Activated CD4-positive, alpha-beta T cell treated with anti-CD3 and anti-CD28 coated beads for 36 hours (primary cell): ENCODE measurements around the gene DDX41. TPM values are rescaled to one million over a fixed set of nuclear protein-coding genes. Genes with fewer than 3 reads are reported as not detected.
A peak's percentile ranks its signal among the peaks of the same experiment; 100 is the strongest.

Experiments used
- ATAC-seq: fragments of 200-7000 bp; cut with Tn5 transposase; one replicate; pipeline ENCODE4 v1.10.0; 2021; ENCODE audit warnings: mild to moderate bottlenecking, moderate library complexity
- CTCF ChIA-PET: fragments of 350-600 bp; sonication (Branson Sonifier 250); formaldehyde crosslinking; loops from one replicate; lab custom pipeline; 2021; ENCODE audit warnings: antibody characterized with exemption; lab: Charles Lee
- POLR2A ChIA-PET: fragments of 350-600 bp; sonication (Branson Sonifier 250); formaldehyde crosslinking; loops from one replicate; lab custom pipeline; 2021; ENCODE audit warnings: antibody characterized with exemption, inconsistent platforms; lab: Charles Lee
- DNase-seq: peaks from one replicate; pipeline ENCODE4 v3.0.0-alpha.2; 2020
- H3K27ac Mint-ChIP-seq: one replicate; pipeline ENCODE4 v1.8.0; 2021; ENCODE audit warnings: mixed read lengths
- H3K27me3 Mint-ChIP-seq: one replicate; pipeline ENCODE4 v1.8.0; 2021; ENCODE audit warnings: mixed read lengths
- H3K36me3 Mint-ChIP-seq: one replicate; pipeline ENCODE4 v1.8.0; 2021; ENCODE audit warnings: low read depth, mixed read lengths
- H3K4me1 Mint-ChIP-seq: one replicate; pipeline ENCODE4 v1.8.0; 2021; ENCODE audit warnings: mixed read lengths
- H3K4me3 Mint-ChIP-seq: one replicate; pipeline ENCODE4 v1.8.0; 2021; ENCODE audit warnings: mild to moderate bottlenecking, moderate library complexity, mixed read lengths
- H3K9me3 Mint-ChIP-seq: one replicate; pipeline ENCODE4 v1.8.0; 2021; ENCODE audit warnings: low read depth, mixed read lengths
- intact Hi-C, 2 experiments: fragments of 100-400 bp; cut with DNase I in 1 of 2; cut with micrococcal nuclease in 1 of 2; formaldehyde crosslinking; loops; one replicate each; pipeline versions ENCODE4 v1.14.2 to v1.15.1; 2022 to 2024; cut with DNase I, micrococcal nuclease
- total RNA-seq, 2 experiments: library from RNA; stranded (reverse); gene quantifications; one replicate each; pipeline ENCODE4 v1.2.3, GENCODE V29; 2021

Gene DDX41
- total RNA-seq, 2 experiments from 2014 or later = 192 to 197 TPM

GRCh38 chr5:177526191-177526590 is 9.4 kb upstream of the DDX41 start:
- H3K4me3 Mint-ChIP-seq = no peak overlapping the region
- no peaks in the 10 kb centered on the region for H3K27me3 Mint-ChIP-seq
- peaks cover 10% of the 10 kb centered on the region for H3K36me3 Mint-ChIP-seq
- intact Hi-C loops = no loop called here
- DNase-seq (no peak), ATAC-seq (no peak)
- no peak overlapping the region for H3K27ac Mint-ChIP-seq
- POLR2A ChIA-PET = no interaction called here
- CTCF ChIA-PET = no interaction called here
- peaks cover 3% of the 10 kb centered on the region for H3K4me1 Mint-ChIP-seq
- no peaks in the 10 kb centered on the region for H3K9me3 Mint-ChIP-seq

GRCh38 chr5:177524941-177525655 is 8.3 kb upstream of the DDX41 start:
- ATAC-seq (no peak), DNase-seq (no peak)
- intact Hi-C loops = no loop called here
- peaks cover 4% of the 10 kb centered on the region for H3K36me3 Mint-ChIP-seq
- no peaks in the 10 kb centered on the region for H3K27me3 Mint-ChIP-seq
- H3K27ac Mint-ChIP-seq = no peak overlapping the region
- H3K4me1 Mint-ChIP-seq = peaks cover 9% of the 10 kb centered on the region
- ChIA-PET POLR2A (no interaction called here), CTCF (interaction anchor here (0.6 to 0.8 kb wide), 2 partner anchors 10 to 475 kb away, joined by 3 read pairs; no protein-coding TSS in a partner anchor)
- no peak overlapping the region for H3K4me3 Mint-ChIP-seq
- H3K9me3 Mint-ChIP-seq = no peaks in the 10 kb centered on the region

- POLR2A ChIA-PET = no interaction called here
- CTCF ChIA-PET = interaction anchor here (0.8 kb wide), 1 partner anchor 10 kb away, joined by 3 read pairs; no protein-coding TSS in a partner anchor
- ATAC-seq (no peak), DNase-seq (no peak)
- intact Hi-C loops = no loop called here
- Mint-ChIP-seq H3K9me3 (no peaks in the 10 kb centered on the region), H3K27ac (no peak overlapping the region), H3K27me3 (no peaks in the 10 kb centered on the region), H3K4me1 (peaks cover 14% of the 10 kb centered on the region), H3K4me3 (no peak overlapping the region), H3K36me3 (peaks cover 9% of the 10 kb centered on the region)
These were observed 7.8 kb upstream of the DDX41 start for GRCh38 chr5:177524539-177524900.

GRCh38 chr5:177523711-177524538 is 7.2 kb upstream of the DDX41 start:
- peaks cover 8% of the 10 kb centered on the region for H3K36me3 Mint-ChIP-seq
- no peak overlapping the region for H3K27ac Mint-ChIP-seq
- ATAC-seq (no peak), DNase-seq (no peak)
- POLR2A ChIA-PET = interaction anchor here (0.5 kb wide), 1 partner anchor 17 kb away, joined by 12 read pairs; no protein-coding TSS in a partner anchor
- H3K4me1 Mint-ChIP-seq = peaks cover 20% of the 10 kb centered on the region
- H3K27me3 Mint-ChIP-seq = no peaks in the 10 kb centered on the region
- no peaks in the 10 kb centered on the region for H3K9me3 Mint-ChIP-seq
- CTCF ChIA-PET = interaction anchor here (0.8 kb wide), 2 partner anchors 11 to 30 kb away, joined by 3 read pairs; no protein-coding TSS in a partner anchor
- intact Hi-C loops = no loop called here
- H3K4me3 Mint-ChIP-seq = no peak overlapping the region

- Mint-ChIP-seq H3K9me3 (no peaks in the 10 kb centered on the region), H3K4me3 (no peak overlapping the region), H3K36me3 (peaks cover 19% of the 10 kb centered on the region), H3K27ac (peak overlapping the region; percentile 64), H3K4me1 (peaks cover 31% of the 10 kb centered on the region), H3K27me3 (no peaks in the 10 kb centered on the region)
- intact Hi-C loops = no loop called here
- ChIA-PET CTCF (interaction anchor here (0.6 to 0.9 kb wide), 3 partner anchors 17 to 211 kb away, joined by 3 to 4 read pairs (median 3); no protein-coding TSS in a partner anchor), POLR2A (no interaction called here)
- no peak for DNase-seq
- ATAC-seq = no peak
These were observed 4.3 kb upstream of the DDX41 start for GRCh38 chr5:177520916-177521513.

GRCh38 chr5:177520271-177520670 is 3.5 kb upstream of the DDX41 start:
- no peak for ATAC-seq
- peaks cover 26% of the 10 kb centered on the region for H3K36me3 Mint-ChIP-seq
- CTCF ChIA-PET = interaction anchor here (0.9 kb wide), 1 partner anchor 118 kb away, joined by 3 read pairs; no protein-coding TSS in a partner anchor
- intact Hi-C loops = no loop called here
- POLR2A ChIA-PET = no interaction called here
- H3K4me1 Mint-ChIP-seq = peaks cover 38% of the 10 kb centered on the region
- H3K4me3 Mint-ChIP-seq = no peak overlapping the region
- peak overlapping the region; percentile 64 for H3K27ac Mint-ChIP-seq
- H3K9me3 Mint-ChIP-seq = no peaks in the 10 kb centered on the region
- H3K27me3 Mint-ChIP-seq = no peaks in the 10 kb centered on the region
- DNase-seq = no peak

GRCh38 chr5:177519463-177520235 is 2.9 kb upstream of the DDX41 start:
- Mint-ChIP-seq H3K4me3 (peak overlapping the region; percentile 28), H3K27me3 (no peaks in the 10 kb centered on the region), H3K27ac (peak overlapping the region; percentile 60), H3K36me3 (peaks cover 33% of the 10 kb centered on the region), H3K9me3 (no peaks in the 10 kb centered on the region), H3K4me1 (peaks cover 45% of the 10 kb centered on the region)
- DNase-seq (no peak), ATAC-seq (no peak)
- CTCF ChIA-PET = interaction anchor here (1.1 kb wide), 2 partner anchors 18 to 72 kb away, joined by 3 read pairs; partner anchors contain the start of gene TMED9
- intact Hi-C loops = loop anchor here in 1 of 2 experiments (5.0 kb wide), 2 partner anchors 117 to 633 kb away; partner anchors contain the start of genes NHP2 and PFN3
- POLR2A ChIA-PET = interaction anchor here (1.1 kb wide), 1 partner anchor 8 kb away, joined by 3 read pairs; no protein-coding TSS in a partner anchor

- H3K27ac Mint-ChIP-seq = peak overlapping the region; percentile 96
- H3K9me3 Mint-ChIP-seq = no peaks in the 10 kb centered on the region
- POLR2A ChIA-PET = interaction anchor here (0.6 to 0.7 kb wide), 2 partner anchors 14 to 18 kb away, joined by 3 read pairs; partner anchors contain the start of gene PDLIM7
- CTCF ChIA-PET = interaction anchor here (0.6 to 1.3 kb wide), 12 partner anchors 8 to 206 kb away, joined by 3 to 8 read pairs (median 4); partner anchors contain the start of gene B4GALT7
- H3K4me1 Mint-ChIP-seq = peaks cover 48% of the 10 kb centered on the region
- no peaks in the 10 kb centered on the region for H3K27me3 Mint-ChIP-seq
- H3K4me3 Mint-ChIP-seq = peak overlapping the region; percentile 98
- ATAC-seq (no peak), DNase-seq (no peak)
- intact Hi-C loops = loop anchor here in 1 of 2 experiments (5.0 kb wide), 2 partner anchors 113 to 637 kb away; partner anchors contain the start of genes NHP2 and PFN3
- peaks cover 68% of the 10 kb centered on the region for H3K36me3 Mint-ChIP-seq
These were observed 1.2 kb downstream of the DDX41 start for GRCh38 chr5:177515580-177515979.

GRCh38 chr5:177514541-177514940 is 2.2 kb downstream of the DDX41 start:
- ChIA-PET CTCF (interaction anchor here (0.6 kb wide), 2 partner anchors 20 to 334 kb away, joined by 3 to 4 read pairs; no protein-coding TSS in a partner anchor), POLR2A (no interaction called here)
- H3K9me3 Mint-ChIP-seq = no peaks in the 10 kb centered on the region
- H3K27me3 Mint-ChIP-seq = no peaks in the 10 kb centered on the region
- H3K4me1 Mint-ChIP-seq = peaks cover 43% of the 10 kb centered on the region
- intact Hi-C loops = no loop called here
- no peak for DNase-seq
- ATAC-seq = no peak
- H3K4me3 Mint-ChIP-seq = no peak overlapping the region
- peaks cover 72% of the 10 kb centered on the region for H3K36me3 Mint-ChIP-seq
- no peak overlapping the region for H3K27ac Mint-ChIP-seq

GRCh38 chr5:177513500-177513899 is 3.3 kb downstream of the DDX41 start:
- peaks cover 35% of the 10 kb centered on the region for H3K4me1 Mint-ChIP-seq
- no peaks in the 10 kb centered on the region for H3K9me3 Mint-ChIP-seq
- no peaks in the 10 kb centered on the region for H3K27me3 Mint-ChIP-seq
- POLR2A ChIA-PET = no interaction called here
- intact Hi-C loops = no loop called here
- ATAC-seq (no peak), DNase-seq (no peak)
- peaks cover 71% of the 10 kb centered on the region for H3K36me3 Mint-ChIP-seq
- CTCF ChIA-PET = no interaction called here
- H3K27ac Mint-ChIP-seq = no peak overlapping the region
- no peak overlapping the region for H3K4me3 Mint-ChIP-seq
